ENCODE measurements around the gene REV1.

The REV1 gene

DNA sequence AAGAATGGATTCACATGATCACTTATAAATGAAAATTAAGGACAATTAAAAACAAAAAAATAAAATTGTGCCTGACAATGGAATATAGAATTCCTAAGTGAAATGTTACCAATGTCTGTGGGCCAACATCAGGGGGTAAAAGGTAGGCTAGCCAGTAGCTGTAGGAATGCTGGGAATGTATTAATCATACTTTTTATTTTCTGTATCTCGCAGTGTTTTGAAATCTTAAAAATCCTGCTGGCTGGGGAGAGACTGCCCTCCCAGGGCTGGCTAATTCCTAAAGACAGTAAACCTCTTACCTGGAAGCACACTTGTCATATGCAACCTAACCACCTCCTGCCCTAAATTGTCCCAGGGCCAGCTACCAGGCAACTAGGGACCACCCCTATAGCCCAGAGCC lies 69.8 kb downstream of the REV1 start:
- H3K4me3 ChIP-seq (ENCODE audit: low read length), result peak overlapping the region; percentile 2
- peaks cover 25% of the 10 kb centered on the region for H3K4me1 ChIP-seq (ENCODE audit: control insufficient read depth, insufficient read depth, low read length)
- H3K27me3 ChIP-seq (ENCODE audit: control insufficient read depth, insufficient read depth, low read length), result no peaks in the 10 kb centered on the region
- H3K9me3 ChIP-seq (replicated peaks; ENCODE audit: low read length), result no peaks in the 10 kb centered on the region
- H3K4me2 ChIP-seq (ENCODE audit: low read length), result peak overlapping the region; percentile 53
- peaks cover 42% of the 10 kb centered on the region for H3K36me3 ChIP-seq (ENCODE audit: insufficient read depth, low read length)
- peak overlapping the region; percentile 50 for H3K9ac ChIP-seq (ENCODE audit: low read depth, low read length)

- Histone ChIP-seq H3K9ac (ENCODE audit: low read depth, low read length) (no peak overlapping the region), H3K9me3 (replicated peaks; ENCODE audit: low read length) (no peaks in the 10 kb centered on the region), H3K27me3 (ENCODE audit: control insufficient read depth, insufficient read depth, low read length) (no peaks in the 10 kb centered on the region), H3K4me1 (ENCODE audit: control insufficient read depth, insufficient read depth, low read length) (peaks cover 25% of the 10 kb centered on the region), H3K36me3 (ENCODE audit: insufficient read depth, low read length) (peaks cover 53% of the 10 kb centered on the region), H3K4me3 (ENCODE audit: low read length) (no peak overlapping the region), H3K4me2 (ENCODE audit: low read length) (no peak overlapping the region)
Observed at GRCh38 chr2:99417396-99417795, 72.4 kb downstream of the REV1 start.

- peaks cover 4% of the 10 kb centered on the region for H3K4me1 ChIP-seq (ENCODE audit: control insufficient read depth, insufficient read depth, low read length)
- no peak overlapping the region for H3K9ac ChIP-seq (ENCODE audit: low read depth, low read length)
- H3K36me3 ChIP-seq (ENCODE audit: insufficient read depth, low read length), result peaks cover 57% of the 10 kb centered on the region
- H3K4me3 ChIP-seq (ENCODE audit: low read length), result no peak overlapping the region
- no peak overlapping the region for H3K4me2 ChIP-seq (ENCODE audit: low read length)
- H3K27me3 ChIP-seq (ENCODE audit: control insufficient read depth, insufficient read depth, low read length), result no peaks in the 10 kb centered on the region
- H3K9me3 ChIP-seq (replicated peaks; ENCODE audit: low read length), result no peaks in the 10 kb centered on the region
Observed at GRCh38 chr2:99414566-99414965, 75.3 kb downstream of the REV1 start.

DNA sequence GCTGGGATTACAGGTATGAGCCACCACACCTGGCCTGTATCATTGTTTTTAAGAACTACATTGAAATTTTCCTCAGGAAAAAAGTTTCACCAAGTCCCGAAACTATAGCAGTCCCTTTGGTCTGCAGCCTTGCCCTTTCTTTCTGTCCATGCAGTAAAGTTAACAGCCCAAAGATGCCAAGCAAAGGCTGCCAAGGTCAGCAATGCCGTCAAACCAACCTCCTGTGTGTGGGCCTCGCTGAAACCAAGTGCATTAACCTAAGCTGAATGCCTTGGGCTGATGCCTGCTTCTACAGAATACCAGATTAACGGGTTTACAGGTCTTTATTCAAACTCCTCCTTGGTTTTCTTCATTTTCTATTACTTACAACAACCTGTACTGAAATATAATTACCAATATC lies 79.5 kb downstream of the REV1 start:
- H3K9ac ChIP-seq (ENCODE audit: low read depth, low read length), result no peak overlapping the region
- no peaks in the 10 kb centered on the region for H3K4me1 ChIP-seq (ENCODE audit: control insufficient read depth, insufficient read depth, low read length)
- H3K27me3 ChIP-seq (ENCODE audit: control insufficient read depth, insufficient read depth, low read length), result no peaks in the 10 kb centered on the region
- H3K4me2 ChIP-seq (ENCODE audit: low read length), result no peak overlapping the region
- no peak overlapping the region for H3K4me3 ChIP-seq (ENCODE audit: low read length)
- peaks cover 64% of the 10 kb centered on the region for H3K36me3 ChIP-seq (ENCODE audit: insufficient read depth, low read length)
- H3K9me3 ChIP-seq (replicated peaks; ENCODE audit: low read length), result no peaks in the 10 kb centered on the region

DNA sequence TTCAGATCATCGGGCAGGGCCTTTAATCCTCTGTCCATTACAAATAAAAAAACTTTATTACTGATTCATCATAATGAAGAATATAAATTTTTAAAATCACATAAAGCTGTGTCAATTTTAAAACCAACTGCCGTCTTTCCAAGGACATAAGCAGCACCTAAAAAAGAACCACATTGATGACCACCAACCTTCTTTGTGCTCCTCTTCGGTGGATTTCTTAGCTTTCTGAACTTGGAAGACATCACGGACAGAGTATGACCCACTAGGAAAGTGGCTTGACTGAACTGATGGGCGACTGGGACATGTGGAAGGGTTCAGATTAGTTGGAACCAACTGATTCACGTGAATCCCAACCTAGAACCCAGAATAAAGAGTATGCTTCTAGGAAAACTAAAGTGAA lies 83.7 kb downstream of the REV1 start:
- Histone ChIP-seq H3K4me2 (ENCODE audit: low read length) (no peak overlapping the region), H3K4me3 (ENCODE audit: low read length) (no peak overlapping the region), H3K9ac (ENCODE audit: low read depth, low read length) (no peak overlapping the region), H3K9me3 (replicated peaks; ENCODE audit: low read length) (no peaks in the 10 kb centered on the region), H3K4me1 (ENCODE audit: control insufficient read depth, insufficient read depth, low read length) (peaks cover 4% of the 10 kb centered on the region), H3K27me3 (ENCODE audit: control insufficient read depth, insufficient read depth, low read length) (no peaks in the 10 kb centered on the region), H3K36me3 (ENCODE audit: insufficient read depth, low read length) (peaks cover 67% of the 10 kb centered on the region)

DNA sequence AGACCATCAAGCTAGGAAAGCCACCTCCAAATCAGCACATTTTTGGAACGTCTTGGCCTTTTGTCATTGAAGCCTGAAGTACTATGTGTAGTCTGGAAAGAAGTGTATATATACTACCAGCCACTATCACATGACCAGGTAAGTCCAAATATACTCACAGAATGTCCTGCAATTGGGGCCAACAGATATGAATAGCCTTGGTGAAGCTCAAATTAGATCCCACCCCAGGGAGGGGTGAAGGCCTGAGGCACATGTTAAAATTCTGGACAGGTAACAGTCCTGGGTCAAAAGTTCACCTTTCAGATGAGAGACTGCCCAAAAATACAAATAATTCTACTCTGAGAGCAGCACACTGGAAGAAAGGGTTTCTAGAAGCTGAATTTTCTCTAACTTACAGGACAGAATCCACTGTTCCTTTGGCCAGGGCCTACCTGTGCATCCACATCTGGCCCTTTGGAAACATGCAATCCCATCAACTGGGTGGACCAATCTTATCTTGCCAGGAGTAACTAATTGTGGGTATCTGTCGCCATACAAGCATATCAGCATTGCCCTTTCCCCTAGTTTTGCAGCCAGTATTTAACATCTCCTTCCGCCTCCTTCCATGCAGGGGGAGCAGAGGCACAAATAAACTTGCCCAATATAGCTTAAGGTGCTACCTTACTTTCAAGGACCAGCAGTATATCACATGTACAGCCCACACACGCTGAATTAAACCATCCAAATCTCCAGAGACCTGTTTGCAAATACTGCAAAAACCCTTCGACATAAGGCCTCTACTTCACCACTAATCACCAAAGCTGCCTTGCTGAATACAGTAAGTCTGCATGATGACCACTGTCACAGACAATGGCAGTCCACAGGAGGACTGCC lies 84.8 kb downstream of the REV1 start:
- Histone ChIP-seq H3K36me3 (ENCODE audit: insufficient read depth, low read length) (peaks cover 67% of the 10 kb centered on the region), H3K9ac (ENCODE audit: low read depth, low read length) (no peak overlapping the region), H3K4me2 (ENCODE audit: low read length) (no peak overlapping the region), H3K4me1 (ENCODE audit: control insufficient read depth, insufficient read depth, low read length) (peaks cover 4% of the 10 kb centered on the region), H3K27me3 (ENCODE audit: control insufficient read depth, insufficient read depth, low read length) (no peaks in the 10 kb centered on the region), H3K4me3 (ENCODE audit: low read length) (no peak overlapping the region), H3K9me3 (replicated peaks; ENCODE audit: low read length) (no peaks in the 10 kb centered on the region)

DNA sequence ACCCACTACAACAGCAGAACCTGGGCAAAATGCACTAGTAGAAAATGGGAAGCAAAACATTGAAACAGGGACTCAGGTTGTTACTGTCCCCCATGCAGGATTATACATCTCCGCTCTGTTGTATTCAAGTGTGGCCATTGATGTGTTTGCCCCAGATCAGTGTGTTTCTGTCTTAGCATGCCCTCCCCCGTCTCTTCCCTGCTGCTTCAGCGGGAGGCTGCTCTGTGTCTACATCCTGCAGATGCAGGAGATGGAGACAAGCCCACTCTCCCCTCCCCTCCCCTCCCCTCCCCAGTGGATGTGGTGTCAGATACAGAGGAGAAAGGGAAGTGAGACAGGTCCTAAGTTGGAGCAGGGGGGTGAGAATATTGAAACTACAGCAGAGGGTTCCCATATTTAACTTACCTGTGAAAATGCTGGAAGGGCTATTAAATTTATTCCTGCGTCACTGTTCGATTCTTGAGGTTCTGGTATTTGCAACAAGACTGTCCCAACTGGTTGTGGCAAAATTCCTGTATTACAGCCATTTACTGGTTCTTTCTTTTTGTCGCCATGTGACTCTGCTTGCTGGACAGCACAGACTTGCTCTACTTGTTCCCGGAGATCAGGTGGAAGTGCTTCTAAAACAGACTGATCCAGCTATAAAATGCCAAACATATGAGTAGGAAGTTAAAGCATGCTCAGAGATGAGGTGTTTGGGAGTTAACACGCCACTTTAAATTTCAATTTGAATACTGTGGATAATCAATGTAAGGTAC lies 85.6 kb downstream of the REV1 start:
- Histone ChIP-seq H3K9ac (ENCODE audit: low read depth, low read length) (no peak overlapping the region), H3K4me3 (ENCODE audit: low read length) (no peak overlapping the region), H3K27me3 (ENCODE audit: control insufficient read depth, insufficient read depth, low read length) (no peaks in the 10 kb centered on the region), H3K36me3 (ENCODE audit: insufficient read depth, low read length) (peaks cover 72% of the 10 kb centered on the region), H3K4me2 (ENCODE audit: low read length) (no peak overlapping the region), H3K9me3 (replicated peaks; ENCODE audit: low read length) (no peaks in the 10 kb centered on the region), H3K4me1 (ENCODE audit: control insufficient read depth, insufficient read depth, low read length) (peaks cover 4% of the 10 kb centered on the region)

DNA sequence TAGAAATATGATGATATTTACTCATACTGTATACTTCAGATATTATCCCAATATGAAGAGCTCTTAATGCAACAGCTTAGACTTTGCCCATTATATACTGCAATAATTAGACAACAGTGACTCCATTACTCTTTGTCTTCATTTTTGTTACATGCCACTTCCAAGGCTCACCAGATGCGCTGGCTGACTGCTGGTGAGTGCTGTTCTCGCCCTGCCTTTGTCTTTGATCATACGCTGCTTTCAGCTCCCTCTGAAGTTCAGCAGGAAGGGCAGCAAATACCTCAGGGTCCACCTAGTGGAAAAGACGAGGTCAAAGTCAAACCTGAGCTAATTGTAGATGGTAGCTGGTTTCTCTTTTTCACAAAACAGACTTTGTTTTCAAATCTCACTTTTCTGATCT lies 86.3 kb downstream of the REV1 start:
- Histone ChIP-seq H3K4me3 (ENCODE audit: low read length) (no peak overlapping the region), H3K36me3 (ENCODE audit: insufficient read depth, low read length) (peaks cover 72% of the 10 kb centered on the region), H3K4me2 (ENCODE audit: low read length) (no peak overlapping the region), H3K9ac (ENCODE audit: low read depth, low read length) (no peak overlapping the region), H3K9me3 (replicated peaks; ENCODE audit: low read length) (no peaks in the 10 kb centered on the region), H3K27me3 (ENCODE audit: control insufficient read depth, insufficient read depth, low read length) (no peaks in the 10 kb centered on the region), H3K4me1 (ENCODE audit: control insufficient read depth, insufficient read depth, low read length) (peaks cover 4% of the 10 kb centered on the region)

DNA sequence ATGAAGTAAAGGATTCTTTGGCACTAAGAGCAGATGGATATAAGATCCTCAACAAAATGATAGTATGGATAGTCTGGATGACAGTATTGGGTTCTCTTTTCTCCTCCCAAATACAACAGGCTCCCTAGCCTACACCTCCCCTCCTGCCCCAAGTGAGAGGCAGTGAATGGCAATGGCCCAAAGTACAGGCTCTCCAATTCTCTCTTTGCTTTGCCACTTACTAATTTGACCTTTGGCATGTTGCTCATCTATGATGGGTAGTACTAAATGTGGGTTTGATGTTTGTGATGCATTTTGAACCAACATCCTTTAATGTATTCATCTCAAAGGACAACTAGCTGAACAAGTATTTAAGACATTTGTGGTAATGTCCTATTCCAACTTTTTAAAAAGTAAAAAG lies 86.7 kb downstream of the REV1 start:
- Histone ChIP-seq H3K4me3 (ENCODE audit: low read length) (no peak overlapping the region), H3K9ac (ENCODE audit: low read depth, low read length) (no peak overlapping the region), H3K4me1 (ENCODE audit: control insufficient read depth, insufficient read depth, low read length) (peaks cover 4% of the 10 kb centered on the region), H3K4me2 (ENCODE audit: low read length) (no peak overlapping the region), H3K36me3 (ENCODE audit: insufficient read depth, low read length) (peaks cover 74% of the 10 kb centered on the region), H3K9me3 (replicated peaks; ENCODE audit: low read length) (no peaks in the 10 kb centered on the region), H3K27me3 (ENCODE audit: control insufficient read depth, insufficient read depth, low read length) (no peaks in the 10 kb centered on the region)

- Histone ChIP-seq H3K4me1 (ENCODE audit: control insufficient read depth, insufficient read depth, low read length) (peaks cover 4% of the 10 kb centered on the region), H3K9ac (ENCODE audit: low read depth, low read length) (no peak overlapping the region), H3K9me3 (replicated peaks; ENCODE audit: low read length) (no peaks in the 10 kb centered on the region), H3K4me3 (ENCODE audit: low read length) (no peak overlapping the region), H3K27me3 (ENCODE audit: control insufficient read depth, insufficient read depth, low read length) (no peaks in the 10 kb centered on the region), H3K36me3 (ENCODE audit: insufficient read depth, low read length) (peaks cover 85% of the 10 kb centered on the region), H3K4me2 (ENCODE audit: low read length) (no peak overlapping the region)
Observed at GRCh38 chr2:99401841-99402240, 88.0 kb downstream of the REV1 start.

DNA sequence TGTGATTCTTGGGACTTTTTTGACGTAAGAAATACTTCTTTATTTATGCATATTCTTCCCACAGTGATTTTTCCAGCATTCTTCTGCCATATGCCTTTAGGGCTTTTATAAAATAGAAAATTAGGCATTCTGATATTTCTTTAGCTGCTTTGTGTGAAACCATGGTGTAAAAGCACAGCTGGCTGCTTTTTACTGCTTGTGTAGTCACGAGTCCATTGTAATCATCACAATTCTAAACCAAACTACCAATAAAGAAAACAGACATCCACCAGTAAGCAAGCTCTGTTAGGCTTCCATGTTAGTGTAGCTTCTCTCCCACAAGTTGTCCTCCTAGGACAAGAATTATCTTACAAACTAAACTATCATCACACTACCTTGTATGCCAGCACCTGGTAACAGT lies 90.0 kb downstream of the REV1 start:
- H3K4me1 ChIP-seq (ENCODE audit: control insufficient read depth, insufficient read depth, low read length), result peaks cover 4% of the 10 kb centered on the region
- no peak overlapping the region for H3K9ac ChIP-seq (ENCODE audit: low read depth, low read length)
- H3K4me2 ChIP-seq (ENCODE audit: low read length), result no peak overlapping the region
- H3K27me3 ChIP-seq (ENCODE audit: control insufficient read depth, insufficient read depth, low read length), result no peaks in the 10 kb centered on the region
- peaks cover 86% of the 10 kb centered on the region for H3K36me3 ChIP-seq (ENCODE audit: insufficient read depth, low read length)
- H3K9me3 ChIP-seq (replicated peaks; ENCODE audit: low read length), result no peaks in the 10 kb centered on the region
- H3K4me3 ChIP-seq (ENCODE audit: low read length), result no peak overlapping the region

Measured in skeletal muscle satellite cell (primary cell).